Activated CD8-positive, alpha-beta memory T cell treated with anti-CD3 and anti-CD28 coated beads, Interleukin-2, amount 50 U/mL, for 1 hour (primary cell): ENCODE results near the gene ALG14.

Source experiments
- DNase-seq: peaks from one replicate; pipeline ENCODE4 v3.0.0-alpha.2; 2020; ENCODE audit errors: extremely low read depth

Gene ALG14

GRCh38 chr1:94927405-94928175, 145.2 kb downstream of the ALG14 start:
- no peak for DNase-seq

GRCh38 chr1:94926915-94927404, 145.8 kb downstream of the ALG14 start, which contains the start of gene CNN3:
TSS of gene CNN3 (minus strand) at chr1:94927110. CDS start at chr1:94926894, 216 bp downstream.
- DNase-seq = no peak

- no peak for DNase-seq
Observed at GRCh38 chr1:94926126-94926914, 146.4 kb downstream of the ALG14 start.

GRCh38 chr1:94925561-94926125, 147.1 kb downstream of the ALG14 start:
- no peak for DNase-seq

GRCh38 chr1:94925004-94925403, 147.7 kb downstream of the ALG14 start:
- no peak for DNase-seq
